Suprapubic skin (tissue), 4 donors: Measurements from ENCODE around the gene STPG2. TPM values are rescaled to one million over a fixed set of nuclear protein-coding genes. Genes with fewer than 3 reads are reported as not detected.

Source experiments
- DNase-seq, 2 donors: peaks; one replicate each; pipeline ENCODE4 v3.0.0-alpha.2; 2019; ENCODE audit warnings: low spot score in 2 of 2
- H3K27ac ChIP-seq: fragments of 200-600 bp; sonication (generic); one replicate; pipeline ENCODE4 v1.5.1; 2019
- H3K27me3 ChIP-seq: fragments of 200-600 bp; sonication (generic); one replicate; pipeline ENCODE4 v1.5.1; 2019
- H3K36me3 ChIP-seq: fragments of 200-600 bp; sonication (generic); one replicate; pipeline ENCODE4 v1.5.1; 2019
- H3K4me1 ChIP-seq: fragments of 200-600 bp; sonication (generic); one replicate; pipeline ENCODE4 v1.5.1; 2019
- H3K4me3 ChIP-seq: fragments of 200-600 bp; sonication (generic); one replicate; pipeline ENCODE4 v1.5.1; 2019; ENCODE audit warnings: mild to moderate bottlenecking
- H3K9me3 ChIP-seq: fragments of 200-600 bp; sonication (generic); one replicate; pipeline ENCODE4 v1.5.1; 2019
- EP300 ChIP-seq: sonication (generic); formaldehyde crosslinking; IDR thresholded peaks from one replicate; pipeline ENCODE4 v1.6.1; 2017; ENCODE audit warnings: antibody characterized with exemption
- POLR2A ChIP-seq, 2 donors: fragments of 450-650 bp; IDR thresholded peaks; one replicate each; pipeline ENCODE4 v1.6.1; 2017; ENCODE audit warnings: antibody characterized with exemption in 2 of 2, mild to moderate bottlenecking in 2 of 2, moderate library complexity in 2 of 2
- POLR2AphosphoS5 ChIP-seq, 3 donors: sonication (generic); formaldehyde crosslinking; IDR thresholded peaks; one replicate each; pipeline ENCODE4 v1.6.1; 2017; ENCODE audit warnings: antibody characterized with exemption in 3 of 3
- WGBS: methylation state at CpG from one replicate; pipeline ENCODE4 v1.1.5; 2018; 5-methylcytosine and 5-hydroxymethylcytosine counted together
- total RNA-seq, 4 donors: library from RNA; depleted of rRNA; stranded (reverse); fragments of >200 nt; gene quantifications; one replicate each; pipeline ENCODE4 v1.1.0, GENCODE V29; 2016
- TF ChIP-seq, protein P1 (sequence below), 2 donors: fragments of 200-600 bp in 1 of 2; fragments of 450-650 bp in 1 of 2; sonication (generic) in 1 of 2; IDR thresholded peaks; one replicate each; pipeline ENCODE4 v1.5.1; 2016 to 2019; ENCODE audit warnings: antibody characterized with exemption in 2 of 2, mild to moderate bottlenecking in 1 of 2, moderate library complexity in 1 of 2

The STPG2 gene
- total RNA-seq, 4 donors from 2014 or later: 0.26 to 2.5 (median 2.0) TPM; not detected in 1

DNA sequence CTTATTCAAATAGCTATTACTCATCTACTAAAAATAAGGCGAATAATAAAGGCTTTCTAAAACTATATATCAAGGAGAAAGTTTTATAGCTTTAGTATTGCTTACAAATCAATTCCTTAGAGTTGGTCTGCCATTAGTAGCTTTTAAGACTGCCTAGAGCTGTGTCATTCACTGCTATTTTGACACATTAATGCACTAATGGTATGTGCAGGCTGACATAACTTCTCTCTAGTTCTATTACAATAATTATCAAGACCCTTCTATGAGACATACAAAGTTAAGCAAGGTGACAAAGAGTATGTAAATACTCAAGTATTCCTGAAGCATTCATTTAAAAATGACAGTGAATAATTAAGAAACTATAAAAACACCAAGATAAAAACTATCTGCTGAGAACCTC, 625.3 kb downstream of the STPG2 start:
- Histone ChIP-seq H3K4me1 (no peaks in the 10 kb centered on the region), H3K4me3 (no peak overlapping the region), H3K9me3 (no peaks in the 10 kb centered on the region), H3K27me3 (no peaks in the 10 kb centered on the region), H3K36me3 (no peaks in the 10 kb centered on the region), H3K27ac (no peak overlapping the region)
- no peak for TF ChIP-seq EP300
- TF ChIP-seq POLR2AphosphoS5 (IDR thresholded peaks at IDR 0.05): no peak
- no peak for TF ChIP-seq POLR2A (IDR thresholded peaks at IDR 0.05)
- TF ChIP-seq, protein P1, sequence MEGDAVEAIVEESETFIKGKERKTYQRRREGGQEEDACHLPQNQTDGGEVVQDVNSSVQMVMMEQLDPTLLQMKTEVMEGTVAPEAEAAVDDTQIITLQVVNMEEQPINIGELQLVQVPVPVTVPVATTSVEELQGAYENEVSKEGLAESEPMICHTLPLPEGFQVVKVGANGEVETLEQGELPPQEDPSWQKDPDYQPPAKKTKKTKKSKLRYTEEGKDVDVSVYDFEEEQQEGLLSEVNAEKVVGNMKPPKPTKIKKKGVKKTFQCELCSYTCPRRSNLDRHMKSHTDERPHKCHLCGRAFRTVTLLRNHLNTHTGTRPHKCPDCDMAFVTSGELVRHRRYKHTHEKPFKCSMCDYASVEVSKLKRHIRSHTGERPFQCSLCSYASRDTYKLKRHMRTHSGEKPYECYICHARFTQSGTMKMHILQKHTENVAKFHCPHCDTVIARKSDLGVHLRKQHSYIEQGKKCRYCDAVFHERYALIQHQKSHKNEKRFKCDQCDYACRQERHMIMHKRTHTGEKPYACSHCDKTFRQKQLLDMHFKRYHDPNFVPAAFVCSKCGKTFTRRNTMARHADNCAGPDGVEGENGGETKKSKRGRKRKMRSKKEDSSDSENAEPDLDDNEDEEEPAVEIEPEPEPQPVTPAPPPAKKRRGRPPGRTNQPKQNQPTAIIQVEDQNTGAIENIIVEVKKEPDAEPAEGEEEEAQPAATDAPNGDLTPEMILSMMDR (IDR thresholded peaks at IDR 0.05): no peak
- 71% methylated on average over 1 of the region's 1 CpG for WGBS
- no peak for DNase-seq

DNA sequence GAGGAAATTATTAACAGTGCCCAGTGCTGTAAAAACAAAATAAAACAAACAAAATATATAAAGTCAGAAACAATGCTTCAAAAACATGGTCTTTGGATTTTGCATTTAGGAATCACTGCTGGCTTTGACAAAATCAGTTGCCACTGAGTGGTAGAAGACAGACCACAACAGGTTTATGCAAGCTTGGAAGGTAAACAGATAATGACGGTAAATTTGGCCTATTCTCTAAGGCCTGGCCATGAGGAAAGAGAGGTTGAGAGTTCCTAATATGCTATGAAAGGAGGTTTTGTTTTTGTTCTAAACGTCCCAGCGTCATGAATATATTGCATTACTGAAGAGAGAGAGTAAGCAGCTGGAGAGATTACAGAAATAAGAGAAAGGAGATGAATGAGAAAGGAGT, 629.4 kb downstream of the STPG2 start:
- H3K27ac ChIP-seq: no peak overlapping the region
- TF ChIP-seq EP300: no peak
- no peak for TF ChIP-seq POLR2AphosphoS5 (IDR thresholded peaks at IDR 0.05)
- TF ChIP-seq POLR2A (IDR thresholded peaks at IDR 0.05): no peak
- TF ChIP-seq, protein P1 (IDR thresholded peaks at IDR 0.05): no peak

More for the DNA sequence above, 629.4 kb downstream of the STPG2 start:
- DNase-seq: no peak
- Histone ChIP-seq H3K4me3 (no peak overlapping the region), H3K36me3 (no peaks in the 10 kb centered on the region), H3K27me3 (no peaks in the 10 kb centered on the region), H3K4me1 (no peaks in the 10 kb centered on the region), H3K9me3 (peaks cover 4% of the 10 kb centered on the region)
- 79% methylated on average over 3 of the region's 3 CpGs for WGBS

Other genes with a start within 250 kb of the STPG2 start
- gene RAP1GDS1, start 117.9 kb upstream of the STPG2 start, total RNA-seq: 10 to 100 TPM; 17.8 to 28.6 (median 27.1) TPM